Stimulated activated naive CD8-positive, alpha-beta T cell treated with anti-CD3 and anti-CD28 coated beads, Interleukin-15, Interleukin-2, amounts not matched to agents 100 ng/mL and 50 ng/mL, for 24 hours (primary cell): Measurements from ENCODE around the gene NCLN.
"Not testable (repeated sequence)": the region's sequence is repeated elsewhere in the genome, so short reads cannot be mapped to it uniquely, and the experiment has no call there.

Experiments used
- H3K27ac Mint-ChIP-seq: one replicate; pipeline ENCODE4 v1.8.0; 2021; ENCODE audit warnings: mild to moderate bottlenecking, mixed read lengths
- H3K27me3 Mint-ChIP-seq: one replicate; pipeline ENCODE4 v1.8.0; 2021; ENCODE audit warnings: mixed read lengths
- H3K36me3 Mint-ChIP-seq: one replicate; pipeline ENCODE4 v1.8.0; 2021; ENCODE audit warnings: low read depth, mixed read lengths
- H3K4me1 Mint-ChIP-seq: one replicate; pipeline ENCODE4 v1.8.0; 2021; ENCODE audit warnings: low read depth, mixed read lengths
- H3K4me3 Mint-ChIP-seq: one replicate; pipeline ENCODE4 v1.8.0; 2021; ENCODE audit warnings: mild to moderate bottlenecking, mixed read lengths
- H3K9me3 Mint-ChIP-seq: one replicate; pipeline ENCODE4 v1.8.0; 2021; ENCODE audit warnings: mixed read lengths

Gene NCLN

GRCh38 chr19:3150739-3151329 lies 34.9 kb upstream of the NCLN start:
- Mint-ChIP-seq H3K4me1 (peaks cover 8% of the 10 kb centered on the region), H3K27me3 (no peaks in the 10 kb centered on the region), H3K36me3 (no peaks in the 10 kb centered on the region), H3K4me3 (no peak overlapping the region), H3K9me3 (no peaks in the 10 kb centered on the region), H3K27ac (no peak overlapping the region)

GRCh38 chr19:3151563-3152418 lies 33.9 kb upstream of the NCLN start:
- Mint-ChIP-seq H3K36me3 (peaks cover 3% of the 10 kb centered on the region), H3K9me3 (no peaks in the 10 kb centered on the region), H3K27me3 (no peaks in the 10 kb centered on the region), H3K4me3 (no peak overlapping the region), H3K4me1 (peaks cover 4% of the 10 kb centered on the region), H3K27ac (no peak overlapping the region)

DNA sequence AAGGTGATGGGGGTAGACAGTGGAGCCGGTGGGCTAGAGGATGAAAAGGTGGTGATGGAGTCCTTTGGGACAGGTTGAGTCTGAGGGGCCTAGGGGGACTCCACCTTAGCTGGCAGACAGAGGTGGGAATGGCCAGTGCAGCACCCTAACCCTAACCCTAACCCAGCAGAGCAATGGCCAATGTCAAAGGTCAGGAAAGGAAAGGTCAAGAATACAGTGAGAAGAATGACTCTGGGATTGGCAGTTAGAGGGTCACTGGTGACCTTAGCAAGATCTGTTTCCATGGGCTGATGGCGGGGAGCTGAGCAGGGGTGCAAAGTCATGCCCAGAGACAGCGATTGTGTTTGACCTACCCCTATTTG lies 33.3 kb upstream of the NCLN start:
- Mint-ChIP-seq H3K27ac (no peak overlapping the region), H3K36me3 (peaks cover 3% of the 10 kb centered on the region), H3K4me3 (no peak overlapping the region), H3K4me1 (peaks cover 7% of the 10 kb centered on the region), H3K27me3 (no peaks in the 10 kb centered on the region), H3K9me3 (no peaks in the 10 kb centered on the region)

GRCh38 chr19:3153286-3154230 lies 32.2 kb upstream of the NCLN start:
- no peaks in the 10 kb centered on the region for H3K27me3 Mint-ChIP-seq
- peaks cover 3% of the 10 kb centered on the region for H3K36me3 Mint-ChIP-seq
- peaks cover 11% of the 10 kb centered on the region for H3K4me1 Mint-ChIP-seq
- no peak overlapping the region for H3K4me3 Mint-ChIP-seq
- H3K9me3 Mint-ChIP-seq: no peaks in the 10 kb centered on the region
- H3K27ac Mint-ChIP-seq: no peak overlapping the region

GRCh38 chr19:3154447-3154846 lies 31.3 kb upstream of the NCLN start:
- H3K4me1 Mint-ChIP-seq, H3K4me3 Mint-ChIP-seq, H3K36me3 Mint-ChIP-seq, H3K27me3 Mint-ChIP-seq, H3K9me3 Mint-ChIP-seq, H3K27ac Mint-ChIP-seq: not testable (repeated sequence)

- Mint-ChIP-seq H3K9me3 (peaks cover 3% of the 10 kb centered on the region), H3K4me1 (peaks cover 8% of the 10 kb centered on the region), H3K4me3 (no peak overlapping the region), H3K27ac (no peak overlapping the region), H3K27me3 (no peaks in the 10 kb centered on the region), H3K36me3 (peaks cover 7% of the 10 kb centered on the region)
Measured at GRCh38 chr19:3154957-3155736, 30.6 kb upstream of the NCLN start.

GRCh38 chr19:3157096-3157845 lies 28.5 kb upstream of the NCLN start:
- no peaks in the 10 kb centered on the region for H3K27me3 Mint-ChIP-seq
- H3K4me3 Mint-ChIP-seq: no peak overlapping the region
- peaks cover 15% of the 10 kb centered on the region for H3K4me1 Mint-ChIP-seq
- H3K27ac Mint-ChIP-seq: peak overlapping the region; percentile 63
- peaks cover 7% of the 10 kb centered on the region for H3K36me3 Mint-ChIP-seq
- H3K9me3 Mint-ChIP-seq: peaks cover 6% of the 10 kb centered on the region

DNA sequence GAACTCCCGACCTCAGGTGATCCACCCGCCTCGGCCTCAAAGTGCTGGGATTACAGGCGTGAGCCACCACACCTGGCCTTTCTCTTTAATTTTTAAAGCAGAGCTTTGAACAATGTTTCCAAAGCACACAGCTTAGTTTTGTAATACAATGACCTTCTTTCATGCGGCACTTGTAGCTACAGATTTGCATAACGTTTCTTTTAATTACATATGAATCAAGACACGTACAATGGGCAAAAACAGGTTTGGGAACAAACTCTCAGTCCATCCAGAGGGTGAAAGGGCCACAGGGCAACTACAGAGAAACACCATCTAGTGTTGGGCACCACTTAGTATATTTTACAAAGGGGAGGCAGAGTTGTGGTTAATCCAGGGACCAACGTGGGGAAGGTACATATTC lies 26.2 kb upstream of the NCLN start:
- Mint-ChIP-seq H3K4me3 (no peak overlapping the region), H3K4me1 (peaks cover 25% of the 10 kb centered on the region), H3K36me3 (peaks cover 7% of the 10 kb centered on the region), H3K27me3 (no peaks in the 10 kb centered on the region), H3K27ac (no peak overlapping the region), H3K9me3 (peaks cover 6% of the 10 kb centered on the region)

- peak overlapping the region; percentile 59 for H3K27ac Mint-ChIP-seq
- H3K9me3 Mint-ChIP-seq: peaks cover 6% of the 10 kb centered on the region
- H3K36me3 Mint-ChIP-seq: peaks cover 7% of the 10 kb centered on the region
- H3K4me1 Mint-ChIP-seq: peaks cover 26% of the 10 kb centered on the region
- H3K4me3 Mint-ChIP-seq: no peak overlapping the region
- H3K27me3 Mint-ChIP-seq: no peaks in the 10 kb centered on the region
Measured at GRCh38 chr19:3160219-3160618, 25.5 kb upstream of the NCLN start.

DNA sequence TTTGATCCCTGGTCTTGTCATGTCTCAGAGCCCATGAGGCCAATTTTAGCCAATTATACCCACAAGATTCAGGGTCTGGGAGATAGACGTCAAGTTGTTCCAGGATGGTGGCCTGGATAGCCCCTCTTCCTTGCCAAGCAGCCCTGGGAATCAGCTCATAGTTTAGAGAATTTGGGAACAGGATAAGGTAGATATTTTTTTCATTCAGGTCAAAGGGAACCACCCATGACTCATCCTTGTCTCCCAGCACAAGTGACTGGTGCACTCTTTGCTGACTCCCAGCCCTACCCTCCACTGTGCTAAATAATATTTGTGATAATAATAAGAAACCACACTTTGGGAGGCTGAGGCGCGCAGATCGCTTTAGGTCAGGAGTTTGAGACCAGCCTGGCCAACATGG lies 24.3 kb upstream of the NCLN start:
- Mint-ChIP-seq H3K4me1 (peaks cover 31% of the 10 kb centered on the region), H3K27ac (no peak overlapping the region), H3K36me3 (peaks cover 4% of the 10 kb centered on the region), H3K27me3 (no peaks in the 10 kb centered on the region), H3K9me3 (peaks cover 6% of the 10 kb centered on the region), H3K4me3 (no peak overlapping the region)

DNA sequence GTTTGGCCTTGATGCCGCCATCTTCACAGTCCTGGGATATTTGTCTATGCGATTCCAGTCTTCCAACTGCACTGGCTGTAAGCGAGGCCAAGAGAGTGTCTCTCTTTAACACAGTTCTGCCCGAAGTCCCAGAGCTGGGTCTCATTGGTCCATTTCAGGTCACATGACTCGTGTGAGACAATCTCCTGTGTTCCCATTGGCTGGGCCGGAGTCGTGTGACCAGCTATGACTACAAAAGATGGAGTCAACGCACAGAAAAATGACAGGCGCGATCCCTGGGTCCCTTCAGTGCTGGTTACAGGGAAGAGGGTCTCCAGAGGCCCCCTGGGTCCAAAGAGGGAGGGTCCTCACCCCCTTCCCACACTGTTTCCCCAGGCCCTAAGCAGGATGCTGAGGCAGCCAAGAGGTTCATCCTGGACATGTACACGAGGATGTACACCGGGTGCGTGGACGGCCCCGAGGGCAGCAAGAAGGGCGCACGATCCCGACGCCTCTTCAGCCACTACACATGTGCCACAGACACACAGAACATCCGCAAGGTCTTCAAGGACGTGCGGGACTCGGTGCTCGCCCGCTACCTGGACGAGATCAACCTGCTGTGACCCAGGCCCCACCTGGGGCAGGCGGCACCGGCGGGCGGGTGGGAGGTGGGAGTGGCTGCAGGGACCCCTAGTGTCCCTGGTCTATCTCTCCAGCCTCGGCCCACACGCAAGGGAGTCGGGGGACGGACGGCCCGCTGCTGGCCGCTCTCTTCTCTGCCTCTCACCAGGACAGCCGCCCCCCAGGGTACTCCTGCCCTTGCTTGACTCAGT lies 23.1 kb upstream of the NCLN start:
- Mint-ChIP-seq H3K9me3 (peaks cover 6% of the 10 kb centered on the region), H3K27me3 (no peaks in the 10 kb centered on the region), H3K4me1 (peaks cover 26% of the 10 kb centered on the region), H3K27ac (no peak overlapping the region), H3K4me3 (no peak overlapping the region), H3K36me3 (peaks cover 4% of the 10 kb centered on the region)

- no peak overlapping the region for H3K27ac Mint-ChIP-seq
- peaks cover 4% of the 10 kb centered on the region for H3K36me3 Mint-ChIP-seq
- no peak overlapping the region for H3K4me3 Mint-ChIP-seq
- H3K27me3 Mint-ChIP-seq: no peaks in the 10 kb centered on the region
- H3K9me3 Mint-ChIP-seq: peaks cover 6% of the 10 kb centered on the region
- H3K4me1 Mint-ChIP-seq: peaks cover 24% of the 10 kb centered on the region
Measured at GRCh38 chr19:3163230-3163886, 22.4 kb upstream of the NCLN start.

DNA sequence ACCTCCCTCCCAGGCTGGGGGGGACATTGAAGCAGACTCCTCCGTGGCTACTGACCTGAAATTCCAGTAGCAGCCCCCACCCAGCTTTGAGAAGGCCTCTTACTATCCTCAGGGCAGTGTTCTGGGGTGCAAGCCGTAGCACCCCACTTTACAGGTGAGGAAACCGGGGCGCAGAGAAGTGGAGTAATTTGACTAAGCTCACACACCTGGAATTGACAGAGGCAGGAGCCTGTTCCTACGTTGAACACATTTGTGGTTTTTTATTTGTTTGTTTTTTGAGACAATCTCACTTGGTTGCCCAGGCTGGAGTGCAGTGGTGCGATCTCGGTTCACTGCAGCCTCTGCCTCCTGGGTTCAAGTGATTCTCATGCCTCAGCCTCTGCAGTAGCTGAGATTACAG lies 21.8 kb upstream of the NCLN start:
- peaks cover 24% of the 10 kb centered on the region for H3K4me1 Mint-ChIP-seq

More for the DNA sequence above, 21.8 kb upstream of the NCLN start:
- peaks cover 6% of the 10 kb centered on the region for H3K9me3 Mint-ChIP-seq
- no peak overlapping the region for H3K27ac Mint-ChIP-seq
- H3K4me3 Mint-ChIP-seq: no peak overlapping the region
- H3K36me3 Mint-ChIP-seq: peaks cover 4% of the 10 kb centered on the region
- no peaks in the 10 kb centered on the region for H3K27me3 Mint-ChIP-seq
